ENCODE measurements around the gene SPEM2. TPM values are rescaled to one million over a fixed set of nuclear protein-coding genes. Genes with fewer than 3 reads are reported as not detected.

Gene SPEM2
- total and polyA plus RNA-seq, 2 of the 4 experiments (the other 2 are of a cell fraction) = not detected

DNA sequence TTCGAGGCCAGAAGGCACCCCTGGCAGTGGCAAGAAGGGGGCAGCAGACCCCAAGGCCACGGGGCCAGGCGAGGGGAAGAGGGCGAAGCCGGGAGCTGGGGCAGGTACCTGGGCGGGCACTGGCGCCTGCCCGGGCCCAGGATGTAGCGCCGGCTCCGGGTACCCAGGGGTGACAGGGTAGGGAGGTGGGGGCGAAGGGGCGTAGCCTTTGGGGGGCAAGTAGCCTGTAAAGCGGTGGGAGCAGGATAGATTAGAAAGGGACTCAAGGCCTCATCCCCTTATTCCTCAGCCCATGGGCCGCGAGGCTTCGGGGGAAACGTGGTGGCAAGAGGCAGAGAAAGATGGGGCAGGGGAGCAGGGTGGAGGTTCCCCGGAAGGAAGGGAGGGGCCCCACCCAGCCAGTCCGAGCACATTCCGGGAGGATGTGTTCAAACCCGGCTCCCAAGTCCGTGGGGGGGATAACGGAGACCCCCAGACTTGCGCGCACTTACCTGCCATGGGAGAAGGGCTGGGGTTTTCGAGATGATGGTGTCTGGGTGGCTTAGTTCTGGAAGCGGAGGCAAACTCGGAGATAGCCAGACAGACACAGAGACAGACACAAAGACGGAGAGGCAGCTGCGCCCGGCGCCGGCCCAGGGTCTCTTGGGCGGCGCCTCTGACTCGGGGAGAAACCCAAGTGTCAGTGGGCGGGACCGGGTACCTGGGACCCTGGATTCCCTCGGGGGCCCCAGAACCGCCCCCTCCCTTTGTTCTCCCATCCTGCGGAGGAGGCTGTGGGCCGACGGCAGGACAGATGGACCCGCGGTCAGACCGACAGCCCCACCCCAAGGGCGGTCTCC lies 31.6 kb upstream of the SPEM2 start (continued):
- TF ChIP-seq ELK1 (IDR thresholded peaks at IDR 0.05; ENCODE audit: borderline replicate concordance, low read depth, low read length) (no peak), NFE2L2 (IDR thresholded peaks at IDR 0.05; ENCODE audit: low read depth, low read length) (no peak)
